ENCODE measurements around the gene ZNF217.

DNA sequence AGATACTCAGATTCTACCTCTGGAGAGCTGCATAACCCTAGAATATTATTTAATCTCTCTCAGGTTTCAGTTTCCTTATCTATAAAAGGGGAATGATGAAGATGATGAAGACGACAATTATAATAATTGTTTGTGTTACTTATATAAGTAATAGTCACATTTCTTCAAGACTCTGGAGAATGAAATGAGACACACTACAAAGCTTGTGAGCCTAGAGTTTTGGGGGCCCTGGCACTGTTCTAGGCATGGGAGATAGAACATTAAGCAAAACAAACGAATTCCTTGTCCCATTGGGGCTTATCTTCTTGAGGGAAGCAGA, 5.4 kb upstream of the ZNF217 start:
- no peak for TF ChIP-seq POLR2A (IDR thresholded peaks at IDR 0.05; ENCODE audit: low read depth, low read length)
- no peak for TF ChIP-seq EZH2 (IDR thresholded peaks at IDR 0.05; ENCODE audit: borderline replicate concordance, low read depth, low read length, severe bottlenecking)
- TF ChIP-seq POLR2AphosphoS5 (IDR thresholded peaks at IDR 0.05; ENCODE audit: insufficient read depth, low read depth, low read length), result no peak
- TF ChIP-seq, protein P1, sequence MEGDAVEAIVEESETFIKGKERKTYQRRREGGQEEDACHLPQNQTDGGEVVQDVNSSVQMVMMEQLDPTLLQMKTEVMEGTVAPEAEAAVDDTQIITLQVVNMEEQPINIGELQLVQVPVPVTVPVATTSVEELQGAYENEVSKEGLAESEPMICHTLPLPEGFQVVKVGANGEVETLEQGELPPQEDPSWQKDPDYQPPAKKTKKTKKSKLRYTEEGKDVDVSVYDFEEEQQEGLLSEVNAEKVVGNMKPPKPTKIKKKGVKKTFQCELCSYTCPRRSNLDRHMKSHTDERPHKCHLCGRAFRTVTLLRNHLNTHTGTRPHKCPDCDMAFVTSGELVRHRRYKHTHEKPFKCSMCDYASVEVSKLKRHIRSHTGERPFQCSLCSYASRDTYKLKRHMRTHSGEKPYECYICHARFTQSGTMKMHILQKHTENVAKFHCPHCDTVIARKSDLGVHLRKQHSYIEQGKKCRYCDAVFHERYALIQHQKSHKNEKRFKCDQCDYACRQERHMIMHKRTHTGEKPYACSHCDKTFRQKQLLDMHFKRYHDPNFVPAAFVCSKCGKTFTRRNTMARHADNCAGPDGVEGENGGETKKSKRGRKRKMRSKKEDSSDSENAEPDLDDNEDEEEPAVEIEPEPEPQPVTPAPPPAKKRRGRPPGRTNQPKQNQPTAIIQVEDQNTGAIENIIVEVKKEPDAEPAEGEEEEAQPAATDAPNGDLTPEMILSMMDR (IDR thresholded peaks at IDR 0.05; ENCODE audit: extremely low read depth in 1 of 2, insufficient read depth in 1 of 2, low read depth in 1 of 2, low read length in 2 of 2), result no peak
- no peak for TF ChIP-seq GATA2 (IDR thresholded peaks at IDR 0.05; ENCODE audit: insufficient read depth, insufficient read length, low read depth, low read length)
- TF ChIP-seq MYC (IDR thresholded peaks at IDR 0.05; ENCODE audit: low read depth, low read length), result no peak
- no peak for TF ChIP-seq JUN (IDR thresholded peaks at IDR 0.05; ENCODE audit: borderline replicate concordance, insufficient read depth, insufficient read length, low read depth)
- no peak for TF ChIP-seq FOS (IDR thresholded peaks at IDR 0.05; ENCODE audit: borderline replicate concordance, insufficient read depth, low read length)
- TF ChIP-seq, protein P2, sequence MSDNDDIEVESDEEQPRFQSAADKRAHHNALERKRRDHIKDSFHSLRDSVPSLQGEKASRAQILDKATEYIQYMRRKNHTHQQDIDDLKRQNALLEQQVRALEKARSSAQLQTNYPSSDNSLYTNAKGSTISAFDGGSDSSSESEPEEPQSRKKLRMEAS (IDR thresholded peaks at IDR 0.05; ENCODE audit: insufficient read depth, insufficient read length), result no peak

Data from endothelial cell of umbilical vein (primary cell).